Effector memory CD8-positive, alpha-beta T cell (primary cell): Measurements from ENCODE around the gene MOB2.

Experiments used
- ATAC-seq: fragments of 150-1000 bp; cut with Tn5 transposase; replicated peaks from 2 replicates; pipeline ENCODE4 v1.10.0; 2021; ENCODE audit warnings: mild to moderate bottlenecking, moderate library complexity
- DNase-seq, 3 experiments: peaks; one replicate each; pipeline ENCODE4 v3.0.0; 2021
- H3K27ac Mint-ChIP-seq, 2 donors: one replicate each; pipeline ENCODE4 v1.8.0; 2022; ENCODE audit warnings: mild to moderate bottlenecking in 2 of 2, mixed read lengths in 2 of 2, moderate library complexity in 2 of 2
- H3K27me3 Mint-ChIP-seq, 2 donors: one replicate each; pipeline ENCODE4 v1.8.0; 2022; ENCODE audit warnings: mixed read lengths in 2 of 2
- H3K36me3 Mint-ChIP-seq: one replicate; pipeline ENCODE4 v1.8.0; 2022; ENCODE audit warnings: mild to moderate bottlenecking, moderate library complexity, mixed read lengths; ENCODE audit not compliant: insufficient read depth
- H3K4me1 Mint-ChIP-seq, 2 donors: one replicate each; pipeline ENCODE4 v1.8.0; 2022; ENCODE audit warnings: low read depth in 2 of 2, mixed read lengths in 2 of 2
- H3K4me3 Mint-ChIP-seq, 2 donors: one replicate each; pipeline ENCODE4 v1.8.0; 2022; ENCODE audit warnings: mild to moderate bottlenecking in 2 of 2, mixed read lengths in 2 of 2, moderate library complexity in 2 of 2
- H3K9me3 Mint-ChIP-seq, 2 donors: one replicate each; pipeline ENCODE4 v1.8.0; 2022; ENCODE audit warnings: mixed read lengths in 2 of 2

MOB2 gene

GRCh38 chr11:1496091-1496760 is 9.6 kb upstream of the MOB2 start:
- H3K27ac Mint-ChIP-seq: peak overlapping the region in 1 of 2 donors; percentile 14
- no peaks in the 10 kb centered on the region for H3K9me3 Mint-ChIP-seq
- H3K27me3 Mint-ChIP-seq: no peaks in the 10 kb centered on the region
- peaks cover 66 to 71% of the 10 kb centered on the region in 2 donors for H3K4me1 Mint-ChIP-seq
- DNase-seq: no peak
- ATAC-seq: no peak
- H3K36me3 Mint-ChIP-seq: peaks cover 13% of the 10 kb centered on the region
- H3K4me3 Mint-ChIP-seq: peak overlapping the region in 1 of 2 donors; percentile 11

GRCh38 chr11:1494650-1495049 is 8.1 kb upstream of the MOB2 start:
- H3K4me3 Mint-ChIP-seq: no peak overlapping the region
- DNase-seq (no peak), ATAC-seq (no peak)
- H3K9me3 Mint-ChIP-seq: no peaks in the 10 kb centered on the region
- H3K27ac Mint-ChIP-seq: no peak overlapping the region
- H3K27me3 Mint-ChIP-seq: no peaks in the 10 kb centered on the region
- H3K4me1 Mint-ChIP-seq: peaks cover 55 to 65% of the 10 kb centered on the region in 2 donors
- peaks cover 6% of the 10 kb centered on the region for H3K36me3 Mint-ChIP-seq

- ATAC-seq: no peak
- DNase-seq: no peak
- H3K27me3 Mint-ChIP-seq: no peaks in the 10 kb centered on the region
- peak overlapping the region in 1 of 2 donors; percentile 50 for H3K27ac Mint-ChIP-seq
- peak overlapping the region in 1 of 2 donors; percentile 4 for H3K4me3 Mint-ChIP-seq
- H3K4me1 Mint-ChIP-seq: peaks cover 51 to 67% of the 10 kb centered on the region in 2 donors
- H3K36me3 Mint-ChIP-seq: peaks cover 6% of the 10 kb centered on the region
- no peaks in the 10 kb centered on the region for H3K9me3 Mint-ChIP-seq
Observed at GRCh38 chr11:1493650-1494244, 7.2 kb upstream of the MOB2 start.

- Mint-ChIP-seq H3K4me1 (peaks cover 44 to 60% of the 10 kb centered on the region in 2 donors), H3K27me3 (no peaks in the 10 kb centered on the region), H3K4me3 (no peak overlapping the region), H3K9me3 (no peaks in the 10 kb centered on the region), H3K27ac (no peak overlapping the region), H3K36me3 (peaks cover 5% of the 10 kb centered on the region)
- DNase-seq: no peak
- ATAC-seq: no peak
Observed at GRCh38 chr11:1491379-1491778, 4.8 kb upstream of the MOB2 start.

- H3K27ac Mint-ChIP-seq: no peak overlapping the region
- ATAC-seq: no peak
- no peaks in the 10 kb centered on the region for H3K27me3 Mint-ChIP-seq
- peaks cover 40 to 55% of the 10 kb centered on the region in 2 donors for H3K4me1 Mint-ChIP-seq
- H3K4me3 Mint-ChIP-seq: no peak overlapping the region
- no peak for DNase-seq
- H3K36me3 Mint-ChIP-seq: peaks cover 5% of the 10 kb centered on the region
- no peaks in the 10 kb centered on the region for H3K9me3 Mint-ChIP-seq
Observed at GRCh38 chr11:1490651-1491050, 4.1 kb upstream of the MOB2 start.

- H3K36me3 Mint-ChIP-seq: peaks cover 14% of the 10 kb centered on the region
- no peak for DNase-seq
- ATAC-seq: no peak
- H3K27me3 Mint-ChIP-seq: no peaks in the 10 kb centered on the region
- no peaks in the 10 kb centered on the region for H3K9me3 Mint-ChIP-seq
- H3K4me3 Mint-ChIP-seq: peak overlapping the region in 1 of 2 donors; percentile 22
- peaks cover 37 to 49% of the 10 kb centered on the region in 2 donors for H3K4me1 Mint-ChIP-seq
- peak overlapping the region in 1 of 2 donors; percentile 75 for H3K27ac Mint-ChIP-seq
Observed at GRCh38 chr11:1488575-1489180, 2.1 kb upstream of the MOB2 start.

- H3K4me3 Mint-ChIP-seq: peak overlapping the region; percentile 22 to 52
- H3K27me3 Mint-ChIP-seq: no peaks in the 10 kb centered on the region
- no peak for ATAC-seq
- DNase-seq: no peak
- peak overlapping the region; percentile 28 to 75 for H3K27ac Mint-ChIP-seq
- H3K36me3 Mint-ChIP-seq: peaks cover 14% of the 10 kb centered on the region
- no peaks in the 10 kb centered on the region for H3K9me3 Mint-ChIP-seq
- H3K4me1 Mint-ChIP-seq: peaks cover 34 to 50% of the 10 kb centered on the region in 2 donors
Observed at GRCh38 chr11:1487851-1488574, 1.4 kb upstream of the MOB2 start.

- H3K27ac Mint-ChIP-seq: peak overlapping the region; percentile 28 to 75
- peaks cover 18% of the 10 kb centered on the region for H3K36me3 Mint-ChIP-seq
- ATAC-seq: no peak
- no peaks in the 10 kb centered on the region for H3K9me3 Mint-ChIP-seq
- H3K27me3 Mint-ChIP-seq: no peaks in the 10 kb centered on the region
- H3K4me3 Mint-ChIP-seq: peak overlapping the region in 1 of 2 donors; percentile 52
- DNase-seq: no peak
- peaks cover 27 to 44% of the 10 kb centered on the region in 2 donors for H3K4me1 Mint-ChIP-seq
Observed at GRCh38 chr11:1487091-1487850, 692 bp upstream of the MOB2 start.

- H3K4me3 Mint-ChIP-seq: peak overlapping the region in 1 of 2 donors; percentile 47
- no peaks in the 10 kb centered on the region for H3K27me3 Mint-ChIP-seq
- peak overlapping the region; percentile 85 to 86 for H3K27ac Mint-ChIP-seq
- H3K4me1 Mint-ChIP-seq: peaks cover 26 to 43% of the 10 kb centered on the region in 2 donors
- ATAC-seq (no peak), DNase-seq (no peak)
- peaks cover 18% of the 10 kb centered on the region for H3K36me3 Mint-ChIP-seq
- H3K9me3 Mint-ChIP-seq: no peaks in the 10 kb centered on the region
Observed at GRCh38 chr11:1485504-1485885, 1.1 kb downstream of the MOB2 start.

GRCh38 chr11:1484695-1485503 is 1.7 kb downstream of the MOB2 start:
- peaks cover 30 to 43% of the 10 kb centered on the region in 2 donors for H3K4me1 Mint-ChIP-seq
- peaks cover 22% of the 10 kb centered on the region for H3K36me3 Mint-ChIP-seq
- H3K9me3 Mint-ChIP-seq: no peaks in the 10 kb centered on the region
- no peak for ATAC-seq
- H3K27me3 Mint-ChIP-seq: no peaks in the 10 kb centered on the region
- H3K27ac Mint-ChIP-seq: peak overlapping the region; percentile 85 to 86
- no peak for DNase-seq
- no peak overlapping the region for H3K4me3 Mint-ChIP-seq

- DNase-seq (no peak), ATAC-seq (no peak)
- no peaks in the 10 kb centered on the region for H3K27me3 Mint-ChIP-seq
- peak overlapping the region in 1 of 2 donors; percentile 87 for H3K27ac Mint-ChIP-seq
- peaks cover 23% of the 10 kb centered on the region for H3K36me3 Mint-ChIP-seq
- peaks cover 27 to 36% of the 10 kb centered on the region in 2 donors for H3K4me1 Mint-ChIP-seq
- H3K9me3 Mint-ChIP-seq: no peaks in the 10 kb centered on the region
- H3K4me3 Mint-ChIP-seq: no peak overlapping the region
Observed at GRCh38 chr11:1484061-1484671, 2.4 kb downstream of the MOB2 start.

- peak overlapping the region in 1 of 2 donors; percentile 87 for H3K27ac Mint-ChIP-seq
- H3K36me3 Mint-ChIP-seq: peaks cover 28% of the 10 kb centered on the region
Observed at GRCh38 chr11:1483445-1483961, 3.1 kb downstream of the MOB2 start.

More at GRCh38 chr11:1483445-1483961, 3.1 kb downstream of the MOB2 start:
- ATAC-seq: no peak
- no peak for DNase-seq
- Mint-ChIP-seq H3K4me1 (peaks cover 27 to 31% of the 10 kb centered on the region in 2 donors), H3K4me3 (no peak overlapping the region), H3K27me3 (no peaks in the 10 kb centered on the region), H3K9me3 (no peaks in the 10 kb centered on the region)
